Kidney tubule cell (primary cell): ENCODE results near the gene SLIT1.

Experiments used
- DNase-seq: peaks from one replicate; pipeline ENCODE4 v3.0.0-alpha.2; 2018; ENCODE audit warnings: low spot score

Gene SLIT1

DNA sequence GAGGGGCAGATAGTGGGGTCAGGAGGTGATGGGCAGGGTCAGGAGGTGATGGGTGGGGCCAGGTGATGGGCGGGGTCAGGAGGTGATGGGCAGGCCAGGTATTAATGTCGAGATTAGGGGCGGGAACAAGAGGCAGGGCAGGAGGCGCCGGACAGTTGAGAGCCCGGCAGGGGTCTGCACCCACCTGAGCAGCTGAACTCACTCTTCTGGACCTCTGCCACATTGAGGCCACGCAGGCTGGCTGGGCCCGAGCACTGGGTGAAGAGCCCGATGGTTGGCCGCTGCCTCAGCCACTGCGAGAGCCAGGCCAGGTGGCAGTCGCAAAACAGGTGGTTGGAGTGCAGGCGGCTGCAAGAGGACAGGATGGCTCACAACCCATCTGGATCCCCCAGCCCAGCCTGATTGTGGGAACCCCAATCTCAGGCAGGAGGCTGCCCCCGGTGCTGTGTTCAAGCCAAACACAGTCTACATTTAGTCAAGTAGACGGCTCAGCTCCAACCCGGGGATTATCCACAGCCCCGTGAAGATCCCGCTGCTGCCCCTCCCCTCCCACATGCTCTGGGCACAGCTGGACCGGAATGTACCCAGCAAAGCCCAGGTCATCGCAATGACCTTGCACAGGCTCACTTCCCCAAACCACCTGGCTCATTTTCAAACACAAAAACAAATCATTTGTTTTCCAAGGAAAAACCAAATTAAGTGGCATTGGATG is 122.3 kb downstream of the SLIT1 start:
- DNase-seq, result no peak

DNA sequence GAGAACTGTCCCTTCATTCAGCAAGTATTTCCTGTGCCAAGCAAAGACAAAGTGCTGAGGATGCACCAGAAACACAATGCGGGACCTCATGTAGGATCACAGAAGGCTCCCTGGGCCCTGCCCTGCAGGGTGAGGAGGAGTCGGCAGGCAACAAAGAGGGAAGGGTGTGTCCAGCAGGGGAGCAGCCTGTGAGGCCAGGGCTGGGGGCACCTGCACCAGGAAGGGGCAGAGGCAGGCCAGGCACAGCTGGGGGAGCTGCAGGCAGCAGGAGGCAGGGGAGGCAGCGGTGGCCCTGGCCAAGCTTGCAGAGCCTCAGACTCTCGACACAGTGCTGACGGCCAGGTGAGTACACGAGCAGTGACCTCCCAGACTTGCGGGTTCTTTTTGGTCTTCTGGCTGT is 123.3 kb downstream of the SLIT1 start:
- no peak for DNase-seq

DNA sequence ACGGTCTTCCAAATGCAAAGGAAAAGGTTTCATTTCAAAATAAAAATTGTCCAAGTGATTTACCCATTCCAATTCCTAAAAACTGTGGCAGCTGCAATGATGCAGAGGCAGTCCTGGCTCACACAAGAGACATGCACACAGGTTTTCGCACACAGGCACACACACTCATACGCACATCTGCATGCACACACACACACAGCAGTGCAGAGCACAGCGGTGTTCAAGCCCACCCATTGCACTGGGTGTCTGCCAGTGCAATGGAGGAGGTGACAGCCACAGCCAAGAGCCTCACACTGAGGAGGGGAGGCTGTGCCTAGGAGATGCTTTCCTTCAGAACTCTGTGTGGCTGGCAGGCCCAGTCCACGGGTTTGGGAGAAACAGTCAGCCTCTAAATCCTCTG is 123.7 kb downstream of the SLIT1 start:
- DNase-seq, result no peak

DNA sequence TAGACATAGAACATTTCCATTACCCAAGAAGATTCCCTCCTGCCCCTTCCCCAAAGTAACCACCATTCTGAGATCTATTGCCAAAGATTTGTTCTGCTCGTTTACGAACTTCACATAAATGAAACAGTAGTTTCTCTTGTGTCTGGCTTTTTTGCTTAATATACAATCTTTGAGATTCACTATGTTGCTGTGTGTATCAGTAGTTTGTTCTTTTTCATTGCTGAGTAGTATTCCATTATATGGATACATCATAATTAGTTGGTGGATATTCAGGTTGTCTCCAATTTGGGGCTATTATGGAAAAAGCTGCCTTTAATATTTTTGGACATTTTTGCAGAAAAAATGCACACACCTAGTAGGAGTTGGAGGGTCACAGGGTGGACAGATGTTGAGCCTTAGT is 124.3 kb downstream of the SLIT1 start:
- no peak for DNase-seq

DNA sequence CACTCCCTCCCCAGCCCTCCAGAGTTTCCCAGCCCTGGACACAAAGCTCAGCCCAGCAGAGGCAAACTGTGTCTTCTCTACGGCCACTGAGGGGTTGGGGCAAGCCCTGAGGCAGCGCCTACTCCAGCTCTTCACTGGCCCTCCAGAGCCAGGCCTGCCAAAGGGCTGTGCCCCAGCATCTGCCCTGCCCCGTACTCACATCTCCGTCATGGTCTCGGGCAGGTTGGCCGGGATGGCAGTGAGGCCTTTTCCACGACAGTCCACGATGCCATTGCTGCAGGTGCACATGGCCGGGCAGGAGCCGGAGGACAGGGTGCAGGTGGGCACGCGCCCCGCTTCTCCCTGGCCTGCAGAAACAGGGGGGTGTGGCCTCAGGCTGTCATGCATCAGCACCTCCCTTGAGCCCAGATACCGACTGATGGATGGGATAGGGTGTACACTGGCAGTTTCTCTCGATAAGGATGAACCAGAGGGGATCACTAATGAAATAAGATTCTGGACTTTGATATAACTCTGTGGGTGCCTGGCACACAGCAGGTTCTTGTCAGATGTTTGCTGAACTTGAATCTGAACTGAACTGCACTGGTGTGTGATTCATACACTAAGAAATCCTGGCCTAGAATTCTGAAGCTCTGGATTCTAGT is 125.2 kb downstream of the SLIT1 start:
- DNase-seq, result no peak

DNA sequence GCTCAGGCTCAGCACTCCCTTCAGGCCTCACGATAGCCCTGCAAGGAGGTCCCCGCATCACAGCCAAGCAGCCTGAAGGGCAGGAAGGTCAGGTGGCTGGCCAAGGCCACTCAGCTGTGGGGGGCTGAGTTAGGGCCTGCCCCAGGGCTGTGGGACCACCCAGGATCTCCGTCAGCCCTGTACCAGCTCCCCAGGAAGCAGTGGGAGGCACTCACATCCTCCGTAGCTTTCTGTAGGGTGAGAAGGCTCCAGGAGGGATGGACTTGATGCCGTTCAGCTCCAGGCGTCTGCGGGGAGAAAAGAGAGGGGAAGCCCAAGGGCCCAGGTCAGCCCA is 125.9 kb downstream of the SLIT1 start:
- DNase-seq, result no peak

DNA sequence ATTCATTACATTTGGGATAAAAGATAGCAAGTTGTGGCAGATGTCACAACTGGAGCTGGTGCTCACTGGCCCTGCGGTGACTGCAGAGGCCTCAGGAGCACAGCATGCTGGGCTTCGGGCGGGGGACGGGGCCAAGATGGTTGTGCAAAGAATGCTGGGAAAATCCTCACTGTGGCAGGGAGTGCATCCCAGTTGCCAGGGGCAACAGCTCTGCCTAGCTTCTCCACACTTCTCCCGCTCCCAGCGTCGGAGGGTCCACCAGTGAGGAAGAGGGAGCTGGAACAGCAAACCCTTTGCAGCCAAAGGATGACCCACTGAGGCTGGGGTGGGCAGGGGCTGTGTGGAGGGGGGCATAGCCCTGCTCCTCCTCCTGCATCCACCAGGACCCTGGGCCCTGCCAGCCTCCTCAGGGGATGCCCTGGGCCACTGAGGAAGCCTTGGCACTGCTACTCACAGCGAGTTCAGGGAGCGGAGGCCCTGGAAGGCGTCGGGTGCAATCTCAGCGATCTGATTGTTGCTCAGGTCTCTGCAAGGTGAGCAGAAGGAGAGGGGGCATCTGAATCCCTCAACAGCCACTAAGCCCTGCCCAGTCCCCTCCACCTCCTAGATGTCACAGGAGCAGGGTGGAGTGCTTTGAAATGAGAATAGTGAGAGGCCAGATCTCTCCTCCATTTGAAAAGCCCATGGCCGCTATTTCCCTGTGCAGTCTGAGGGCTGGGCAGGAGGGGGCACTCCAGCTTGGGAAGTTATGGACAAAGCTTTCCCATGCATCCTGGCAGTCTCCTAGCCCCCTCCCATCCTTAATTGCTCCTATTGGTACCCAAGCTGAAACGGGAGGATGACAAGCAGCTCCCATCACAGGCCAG is 126.5 kb downstream of the SLIT1 start:
- no peak for DNase-seq

DNA sequence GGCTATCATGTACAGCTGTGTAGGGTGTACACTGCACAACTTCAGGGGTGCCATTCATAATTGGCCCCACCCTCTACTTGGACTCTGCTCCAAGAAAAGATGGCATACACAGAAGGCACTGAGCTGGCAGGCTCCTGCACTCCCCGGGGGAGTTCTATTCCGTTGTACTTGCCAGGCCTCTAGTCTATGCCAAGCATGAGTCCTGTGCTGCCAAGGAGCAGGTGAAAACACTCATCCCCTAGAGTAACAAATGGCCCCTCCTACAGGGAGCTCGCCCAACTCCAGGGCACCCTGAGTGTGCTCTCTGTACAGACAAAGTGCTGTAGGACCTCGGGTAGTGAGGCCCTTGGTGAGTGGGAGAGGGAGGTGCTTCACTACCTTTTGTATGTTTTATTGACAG is 127.2 kb downstream of the SLIT1 start:
- no peak for DNase-seq

DNA sequence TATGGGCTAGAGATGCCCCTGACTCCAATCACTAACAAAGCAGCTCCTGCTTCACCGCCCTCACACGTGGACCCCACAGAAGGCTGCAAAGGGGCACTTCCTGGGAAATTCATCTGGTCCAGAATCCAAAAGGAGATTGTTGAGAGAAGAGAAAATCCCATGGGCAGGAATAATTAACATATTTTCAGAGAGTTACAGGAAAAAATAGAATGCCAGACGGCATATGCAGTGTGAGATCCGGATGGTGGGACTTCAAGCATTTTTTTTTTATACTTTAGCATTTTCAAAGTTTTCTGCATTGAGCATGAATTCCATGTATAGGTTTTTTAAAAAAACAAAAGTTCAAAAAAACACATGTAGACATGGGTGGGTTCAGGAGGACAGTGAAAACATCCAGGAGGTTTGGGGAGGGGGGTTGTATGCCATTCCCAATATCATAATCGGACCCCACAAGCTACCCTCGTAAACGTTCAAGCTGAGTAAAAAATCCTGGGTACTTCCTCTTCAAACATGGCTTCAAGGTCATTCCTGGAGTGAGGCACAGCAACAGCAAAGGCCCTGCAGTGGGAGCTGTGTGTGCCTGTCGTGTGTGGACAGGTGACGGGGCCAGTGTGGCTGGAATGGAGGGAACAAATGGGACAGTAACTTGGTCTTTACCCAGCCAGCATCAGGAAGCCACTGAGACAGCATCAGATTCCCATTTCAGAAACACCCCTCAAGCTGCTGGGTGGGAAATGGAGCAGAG is 128.1 kb downstream of the SLIT1 start:
- no peak for DNase-seq

DNA sequence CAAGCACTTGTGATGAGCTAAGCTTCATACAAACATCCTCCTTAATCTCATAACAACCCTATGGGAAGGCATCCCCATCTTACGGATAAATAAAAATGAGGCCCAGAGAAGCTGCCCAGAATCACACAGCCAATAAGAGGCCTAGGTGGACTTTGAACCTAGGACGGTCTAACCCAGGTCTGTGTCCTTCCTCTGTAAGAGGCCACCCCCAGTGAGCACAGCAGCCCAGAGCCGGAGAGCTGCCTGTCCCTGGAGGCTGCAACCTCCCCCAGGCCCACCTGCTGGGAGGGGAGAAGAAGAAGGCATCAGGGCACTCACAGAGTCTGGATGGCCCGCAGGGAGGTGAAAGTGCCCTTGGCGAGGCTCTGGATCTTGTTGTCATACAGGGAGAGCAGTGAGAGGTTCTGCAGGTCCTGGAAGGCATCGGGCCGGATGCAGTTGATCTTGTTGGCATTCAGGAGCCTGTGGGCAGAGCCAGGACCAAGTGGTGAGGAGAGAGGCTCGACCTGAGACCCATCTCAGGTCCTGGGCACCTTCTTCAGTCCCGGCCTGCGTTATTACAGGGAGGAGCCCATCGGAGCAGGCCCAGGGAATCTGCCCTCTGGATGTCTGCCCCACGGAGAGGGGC is 129.6 kb downstream of the SLIT1 start:
- DNase-seq, result no peak

DNA sequence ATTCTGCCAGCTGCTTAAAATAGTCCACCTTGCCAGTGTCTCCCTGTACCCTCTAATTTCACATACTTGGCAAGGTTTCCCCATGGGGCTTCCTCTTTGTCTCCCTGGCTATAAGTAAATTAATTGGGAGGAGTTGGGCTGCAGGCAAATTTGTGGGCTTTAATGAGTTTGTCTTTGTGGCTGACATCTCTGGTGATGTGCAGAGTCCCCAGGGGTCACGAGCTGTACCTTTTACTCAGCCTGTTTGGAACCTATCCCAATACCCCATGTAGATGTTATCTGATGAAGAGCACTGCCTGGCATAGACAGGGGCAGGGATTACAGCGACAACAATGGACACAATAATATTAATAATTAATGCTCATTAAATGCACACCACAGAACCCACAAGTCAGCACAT is 132.5 kb downstream of the SLIT1 start:
- no peak for DNase-seq

DNA sequence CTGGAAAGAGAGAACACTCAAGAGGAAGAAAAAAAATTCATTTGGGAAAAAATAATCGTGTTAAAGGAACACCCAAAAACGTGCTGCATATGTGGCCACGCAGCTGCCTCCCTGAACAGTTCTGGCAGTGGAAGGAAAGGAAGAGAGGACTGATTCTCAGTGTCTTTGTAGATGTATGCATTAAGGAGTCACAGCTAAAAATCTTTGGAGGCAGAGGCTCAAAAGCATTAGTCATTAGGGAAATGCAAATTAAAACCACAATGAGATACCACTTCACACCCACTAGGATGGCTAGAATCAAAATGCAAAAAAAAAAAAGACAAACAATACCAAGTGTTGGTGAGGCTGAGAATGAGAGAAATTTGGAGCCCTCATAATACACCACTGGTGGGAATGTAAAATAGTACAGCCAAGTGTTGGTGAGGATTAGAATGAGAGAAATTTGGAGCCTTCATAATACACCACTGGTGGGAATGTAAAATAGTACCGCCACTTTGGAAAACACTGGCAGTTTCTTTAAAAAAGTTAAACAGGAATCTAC is 134.7 kb downstream of the SLIT1 start:
- no peak for DNase-seq

DNA sequence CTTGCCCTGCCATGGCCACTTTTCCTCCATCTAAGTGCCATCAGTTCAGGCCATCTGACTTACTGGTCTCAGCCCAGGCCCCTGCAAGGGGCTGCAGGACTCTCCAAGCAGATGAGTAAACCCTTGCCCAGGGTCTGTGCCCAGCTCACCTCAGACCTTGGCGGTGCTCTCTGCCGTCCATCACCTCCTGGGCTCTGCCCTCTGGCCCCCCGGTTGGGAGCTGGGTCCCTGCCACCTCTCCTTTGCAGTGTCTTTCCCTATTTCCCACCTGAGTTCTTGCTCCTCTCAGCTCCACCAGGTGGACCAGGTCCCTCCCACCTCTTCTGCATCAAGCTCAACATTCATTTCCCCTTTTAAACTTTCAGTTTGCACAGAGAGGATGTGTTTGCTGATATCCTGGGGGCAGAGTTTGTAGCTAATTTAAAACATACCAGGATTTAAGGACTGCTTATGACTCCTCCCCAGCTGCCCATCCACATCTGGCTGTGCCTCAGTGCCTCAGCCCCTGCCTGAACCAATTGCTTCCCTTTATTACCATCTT is 135.5 kb downstream of the SLIT1 start:
- no peak for DNase-seq

DNA sequence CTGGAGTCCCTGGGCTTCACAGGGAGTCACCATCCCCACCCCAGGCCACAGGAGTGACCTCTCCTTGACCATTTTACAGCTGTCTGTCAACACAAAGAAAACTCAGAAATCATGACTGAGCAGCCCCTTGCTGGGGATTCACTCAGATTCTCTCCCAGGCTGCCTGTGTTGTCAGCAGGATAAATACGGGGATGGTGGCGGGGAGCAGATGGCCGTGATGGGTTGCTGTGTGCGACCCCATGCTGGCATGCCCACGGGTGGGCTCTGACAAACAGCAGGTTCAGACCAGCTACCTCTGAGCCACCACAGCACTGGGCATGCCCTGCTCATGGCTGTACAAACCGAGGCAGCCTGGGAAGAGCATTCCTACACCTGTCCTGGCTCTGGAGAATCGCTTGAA is 136.1 kb downstream of the SLIT1 start:
- DNase-seq, result no peak

DNA sequence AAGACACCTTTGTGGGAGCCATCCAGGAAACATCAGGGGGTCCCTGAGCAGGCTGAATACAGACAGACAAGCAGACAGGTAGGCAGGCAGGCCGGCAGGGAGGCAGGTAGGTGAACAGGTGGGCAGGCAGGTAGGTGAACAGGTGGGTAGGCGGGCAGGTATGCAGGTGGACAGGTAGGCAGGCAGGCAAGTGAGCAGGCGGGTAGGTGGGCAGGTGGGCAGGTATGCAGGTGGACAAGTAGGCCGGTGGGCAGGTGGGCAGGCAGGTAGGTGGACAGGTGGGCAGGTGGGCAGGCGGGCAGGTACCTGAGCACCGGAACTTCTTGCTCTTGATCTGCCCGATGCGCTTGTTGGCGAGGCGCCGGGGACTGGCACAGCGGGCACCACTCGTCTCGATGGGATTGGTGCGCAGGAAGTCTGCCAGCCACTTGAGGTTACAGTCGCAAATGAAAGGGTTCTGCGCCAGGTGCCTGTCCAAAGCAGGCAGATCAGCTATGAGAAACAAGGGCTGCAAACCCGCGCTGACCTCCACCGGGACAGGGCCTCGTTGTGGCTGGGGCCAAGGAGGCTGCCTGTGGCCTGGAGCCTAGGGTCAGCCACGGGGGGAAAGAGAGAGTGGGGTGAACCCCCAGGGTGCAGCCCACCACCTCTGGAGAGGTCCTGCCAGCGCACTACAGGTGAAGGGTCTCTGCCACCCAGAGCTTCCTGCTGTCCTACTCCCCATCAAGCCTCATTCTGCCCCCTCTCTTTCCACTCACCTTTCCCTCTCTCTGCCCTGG is 136.9 kb downstream of the SLIT1 start:
- DNase-seq, result no peak

DNA sequence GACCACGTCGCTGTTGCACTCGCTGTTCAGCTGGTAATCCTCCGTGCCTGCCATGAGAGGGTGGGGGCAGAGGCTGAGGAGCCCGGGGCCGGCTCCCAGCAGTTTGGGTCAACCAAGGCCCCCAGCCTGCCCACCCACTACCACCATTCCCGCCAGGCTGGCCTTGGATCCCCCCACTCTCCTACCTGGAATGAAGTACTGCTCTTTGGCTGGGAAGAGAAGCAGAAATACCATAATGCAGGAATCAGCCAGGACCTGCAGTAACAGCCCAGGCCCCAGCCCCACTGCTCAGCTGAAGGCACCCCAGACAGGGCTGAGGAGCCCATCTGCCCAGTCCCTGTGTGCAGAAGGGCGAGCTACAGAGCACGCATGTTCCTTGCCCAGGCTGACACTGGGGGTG is 138.0 kb downstream of the SLIT1 start:
- DNase-seq, result no peak

DNA sequence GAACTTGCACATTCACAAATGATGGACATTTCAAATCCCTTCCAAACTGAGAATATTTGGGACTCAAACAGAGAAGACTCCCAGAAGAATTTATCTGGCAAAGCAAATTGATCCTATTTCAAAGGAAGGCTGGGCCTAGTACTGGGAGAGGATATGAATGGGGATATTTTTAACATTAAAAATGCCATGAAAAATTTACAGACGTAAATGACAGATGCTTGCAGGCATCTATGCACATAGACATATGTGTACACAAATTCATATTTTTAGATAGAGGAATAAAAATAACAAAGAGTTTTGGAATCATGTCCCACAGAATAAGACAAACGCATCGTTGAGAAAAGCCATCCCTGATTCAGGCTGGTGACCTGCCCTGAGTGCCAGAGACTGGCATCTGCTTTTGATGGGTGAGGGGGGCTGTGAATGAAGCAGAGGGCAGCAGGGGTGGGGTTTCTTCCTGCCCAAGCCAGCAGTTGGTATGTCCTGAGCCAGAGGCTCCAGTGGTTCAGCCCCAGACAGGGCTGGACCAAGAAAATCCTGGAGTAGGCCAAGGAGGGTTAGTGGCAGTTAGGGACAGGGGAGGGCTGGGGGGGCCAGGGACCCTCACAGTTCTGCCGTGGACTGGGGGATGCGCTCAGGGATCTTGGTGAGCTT is 138.5 kb downstream of the SLIT1 start:
- DNase-seq, result no peak

DNA sequence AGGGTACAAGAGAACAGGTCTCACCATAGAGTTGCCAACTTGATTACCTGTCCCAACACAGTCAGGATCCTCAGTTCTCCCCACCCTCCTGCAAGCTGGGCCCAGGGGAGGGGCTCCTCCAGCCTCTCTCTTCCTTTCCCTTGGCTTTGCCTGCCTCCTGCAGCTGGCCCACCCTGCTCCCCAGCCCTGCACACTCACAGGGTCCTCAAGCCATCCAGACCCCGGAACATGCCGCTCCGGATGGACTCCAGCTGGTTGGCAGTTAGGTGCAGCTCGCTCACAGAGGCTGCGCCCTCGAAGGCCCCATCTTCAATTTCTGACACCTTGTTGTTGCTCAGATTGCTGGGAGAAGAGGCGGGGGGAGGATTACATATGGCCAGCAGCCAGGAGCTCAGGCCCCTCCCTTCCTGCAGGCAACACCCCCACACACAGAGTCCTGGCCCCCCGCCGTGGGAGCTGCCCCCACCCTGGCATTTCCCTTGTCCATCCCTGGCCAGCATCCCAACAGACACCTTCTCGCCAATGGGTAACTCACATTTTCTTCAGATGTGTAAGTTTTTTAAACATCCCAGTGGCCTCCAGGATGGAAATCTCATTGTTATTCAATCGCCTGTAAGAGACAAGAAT is 139.2 kb downstream of the SLIT1 start:
- DNase-seq, result no peak

DNA sequence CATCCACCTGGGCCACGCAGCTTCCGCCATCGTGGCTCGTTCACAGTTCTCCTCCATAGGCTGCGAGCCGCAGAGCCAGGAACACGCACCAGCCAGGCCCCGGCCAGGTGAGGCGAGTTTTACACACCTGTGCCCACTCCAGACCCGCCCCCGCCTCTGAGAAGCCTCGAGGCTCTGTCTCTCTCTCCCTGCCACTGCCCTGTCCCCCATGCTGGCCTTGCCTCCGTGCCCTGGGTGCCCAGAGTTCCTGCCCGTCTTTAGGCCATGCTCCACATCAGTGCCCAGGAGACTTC is 142.2 kb downstream of the SLIT1 start:
- no peak for DNase-seq
